HepG2 (cell line): ENCODE results near the gene CLIC1. TPM values are rescaled to one million over a fixed set of nuclear protein-coding genes. Genes with fewer than 3 reads are reported as not detected.

ENCODE experiments used
- ARID2 ChIP-seq: sonication (generic); formaldehyde crosslinking; IDR thresholded peaks from 2 replicates; pipeline ENCODE4 v1.8.1; 2022; ENCODE audit warnings: mild to moderate bottlenecking, missing genetic modification reagents, borderline replicate concordance
- CEBPB ChIP-seq: IDR thresholded peaks from 2 replicates; pipeline ENCODE4 v1.6.1; 2011; ENCODE audit warnings: low read depth, low read length, improper control_type of control experiment, borderline replicate concordance
- CENPT ChIP-seq: sonication (generic); formaldehyde crosslinking; IDR thresholded peaks from 2 replicates; pipeline ENCODE4 v1.8.0; 2022; ENCODE audit warnings: low read depth, mild to moderate bottlenecking, moderate library complexity, missing genetic modification reagents
- CERS6 ChIP-seq: sonication (generic); formaldehyde crosslinking; IDR thresholded peaks from 2 replicates; pipeline ENCODE4 v1.5.0; 2020; ENCODE audit warnings: missing genetic modification reagents
- DR1 ChIP-seq: sonication (generic); formaldehyde crosslinking; IDR thresholded peaks from 2 replicates; pipeline ENCODE4 v1.8.0; 2021; ENCODE audit warnings: mild to moderate bottlenecking, missing genetic modification reagents, inconsistent platforms
- GATA4 ChIP-seq: sonication (generic); IDR thresholded peaks from 2 replicates; pipeline ENCODE4 v1.6.1; 2016; ENCODE audit warnings: antibody characterized with exemption, low read depth, borderline replicate concordance
- MAF1 ChIP-seq: sonication (generic); formaldehyde crosslinking; IDR thresholded peaks from 2 replicates; pipeline ENCODE4 v1.5.0; 2020; ENCODE audit warnings: missing genetic modification reagents, borderline replicate concordance
- MYC ChIP-seq: sonication (generic); formaldehyde crosslinking; IDR thresholded peaks from 2 replicates; pipeline ENCODE4 v1.9.0; 2021; ENCODE audit warnings: missing genetic modification reagents, borderline replicate concordance
- NR3C1 ChIP-seq: sonication (generic); formaldehyde crosslinking; IDR thresholded peaks from 2 replicates; pipeline ENCODE4 v1.4.0; 2020; ENCODE audit warnings: missing genetic modification reagents
- PBX3 ChIP-seq: sonication (generic); formaldehyde crosslinking; IDR thresholded peaks from 2 replicates; pipeline ENCODE4 v1.8.1; 2023; ENCODE audit warnings: missing genetic modification reagents, inconsistent platforms, borderline replicate concordance
- POLR2G ChIP-seq: fragments of 200-400 bp; formaldehyde crosslinking; IDR thresholded peaks from 2 replicates; pipeline ENCODE4 v1.6.1; 2018; ENCODE audit warnings: mild to moderate bottlenecking, low read depth, low read length, moderate library complexity
- PRMT3 ChIP-seq: sonication (generic); formaldehyde crosslinking; IDR thresholded peaks from 2 replicates; pipeline ENCODE4 v1.8.1; 2022; ENCODE audit warnings: low read depth, mild to moderate bottlenecking, moderate library complexity, missing genetic modification reagents, borderline replicate concordance
- RNF2 ChIP-seq: fragments of 450-650 bp; conservative IDR thresholded peaks from 2 replicates; pipeline ENCODE4 v1.6.1; 2016; ENCODE audit warnings: low read depth
- SATB2 ChIP-seq: sonication (generic); formaldehyde crosslinking; IDR thresholded peaks from 2 replicates; pipeline ENCODE4 v1.5.0; 2020; ENCODE audit warnings: missing genetic modification reagents
- SP4 ChIP-seq: sonication (generic); formaldehyde crosslinking; IDR thresholded peaks from 2 replicates; pipeline ENCODE4 v1.8.1; 2023; ENCODE audit warnings: mild to moderate bottlenecking, missing genetic modification reagents
- TEAD3 ChIP-seq: optimal IDR thresholded peaks from 2 replicates; pipeline ENCODE3; 2016; ENCODE audit warnings: borderline replicate concordance
- ZNF326 ChIP-seq: sonication (generic); formaldehyde crosslinking; IDR thresholded peaks from 2 replicates; pipeline ENCODE4 v1.4.0; 2020; ENCODE audit warnings: missing genetic modification reagents, borderline replicate concordance
- ZNF33B ChIP-seq: sonication (generic); formaldehyde crosslinking; IDR thresholded peaks from 2 replicates; pipeline ENCODE4 v1.5.1; 2020; ENCODE audit warnings: mild to moderate bottlenecking, missing genetic modification reagents
- ZNF354B ChIP-seq: sonication (generic); formaldehyde crosslinking; IDR thresholded peaks from 2 replicates; pipeline ENCODE4 v1.8.0; 2022; ENCODE audit warnings: mild to moderate bottlenecking, missing genetic modification reagents
- ZNF460 ChIP-seq: sonication (generic); formaldehyde crosslinking; IDR thresholded peaks from 2 replicates; pipeline ENCODE4 v1.5.1; 2020; ENCODE audit warnings: missing genetic modification reagents, mild to moderate bottlenecking, borderline replicate concordance
- ZNF501 ChIP-seq: sonication (generic); formaldehyde crosslinking; IDR thresholded peaks from 2 replicates; pipeline ENCODE4 v1.5.1; 2020; ENCODE audit warnings: mild to moderate bottlenecking, moderate library complexity, missing genetic modification reagents
- polyA plus RNA-seq, 8 experiments: library from polyadenylated mRNA; depleted of rRNA in 3 of 8; stranded (reverse) in 7 of 8; unstranded in 1 of 8; fragments of >200 nt; fragmentation: Illumina TruSeq in 4 of 8; extraction: Trizol in 4 of 8; gene quantifications; 2 replicates each; pipeline versions ENCODE4 v1.2.1 to v1.2.3, GENCODE V29; 2011 to 2016; ENCODE audit warnings: low read depth in 4 of 8, missing spikeins in 1 of 8, mixed read lengths in 1 of 8; ENCODE audit not compliant: insufficient read depth in 1 of 8
- total RNA-seq, 5 experiments: library from RNA; depleted of rRNA; stranded (reverse); fragments of >200 nt; fragmentation: Illumina TruSeq; extraction: Trizol; gene quantifications; 2 replicates each; pipeline ENCODE4 v1.2.3, GENCODE V29; 2016; ENCODE audit warnings: low read depth in 1 of 5
- TF ChIP-seq, protein P1 (sequence below): IDR thresholded peaks from 2 replicates; pipeline ENCODE4 v1.4.0; 2020; ENCODE audit warnings: mild to moderate bottlenecking, missing genetic modification reagents
- TF ChIP-seq, protein P2 (sequence below): sonication (generic); formaldehyde crosslinking; IDR thresholded peaks from 2 replicates; pipeline ENCODE4 v1.4.0; 2020; ENCODE audit warnings: missing genetic modification reagents

CLIC1 gene
- total and polyA plus RNA-seq, 2 of the 13 experiments (the other 11 are each of a cell fraction or from before 2014, with no cell fraction given): 602 to 891 TPM

GRCh38 chr6:31734247-31734820 lies 2.0 kb downstream of the CLIC1 start (continued):
- TF ChIP-seq ZNF501 (CRISPR knock-in tag) (0 out of 2 replicates have a peak, but pooled peaks have one; percentile 12), PBX3 (no peak), ZNF460 (CRISPR knock-in tag) (no peak), CENPT (no peak), TEAD3 (CRISPR knock-in tag) (no peak), MYC (CRISPR knock-in tag) (no peak), DR1 (no peak), ZNF33B (CRISPR knock-in tag) (no peak), GATA4 (no peak), PRMT3 (CRISPR knock-in tag) (no peak), ARID2 (CRISPR knock-in tag) (0 out of 2 replicates have a peak, but pooled peaks have one; percentile 24), SATB2 (CRISPR knock-in tag) (no peak), POLR2G (no peak), RNF2 (no peak), ZNF326 (CRISPR knock-in tag) (no peak), NR3C1 (no peak), MAF1 (CRISPR knock-in tag) (no peak), ZNF354B (no peak), SP4 (peak; percentile 70; the same call in 1 of the 2 replicates), CERS6 (CRISPR knock-in tag) (no peak), CEBPB (no peak)
- TF ChIP-seq, protein P1, sequence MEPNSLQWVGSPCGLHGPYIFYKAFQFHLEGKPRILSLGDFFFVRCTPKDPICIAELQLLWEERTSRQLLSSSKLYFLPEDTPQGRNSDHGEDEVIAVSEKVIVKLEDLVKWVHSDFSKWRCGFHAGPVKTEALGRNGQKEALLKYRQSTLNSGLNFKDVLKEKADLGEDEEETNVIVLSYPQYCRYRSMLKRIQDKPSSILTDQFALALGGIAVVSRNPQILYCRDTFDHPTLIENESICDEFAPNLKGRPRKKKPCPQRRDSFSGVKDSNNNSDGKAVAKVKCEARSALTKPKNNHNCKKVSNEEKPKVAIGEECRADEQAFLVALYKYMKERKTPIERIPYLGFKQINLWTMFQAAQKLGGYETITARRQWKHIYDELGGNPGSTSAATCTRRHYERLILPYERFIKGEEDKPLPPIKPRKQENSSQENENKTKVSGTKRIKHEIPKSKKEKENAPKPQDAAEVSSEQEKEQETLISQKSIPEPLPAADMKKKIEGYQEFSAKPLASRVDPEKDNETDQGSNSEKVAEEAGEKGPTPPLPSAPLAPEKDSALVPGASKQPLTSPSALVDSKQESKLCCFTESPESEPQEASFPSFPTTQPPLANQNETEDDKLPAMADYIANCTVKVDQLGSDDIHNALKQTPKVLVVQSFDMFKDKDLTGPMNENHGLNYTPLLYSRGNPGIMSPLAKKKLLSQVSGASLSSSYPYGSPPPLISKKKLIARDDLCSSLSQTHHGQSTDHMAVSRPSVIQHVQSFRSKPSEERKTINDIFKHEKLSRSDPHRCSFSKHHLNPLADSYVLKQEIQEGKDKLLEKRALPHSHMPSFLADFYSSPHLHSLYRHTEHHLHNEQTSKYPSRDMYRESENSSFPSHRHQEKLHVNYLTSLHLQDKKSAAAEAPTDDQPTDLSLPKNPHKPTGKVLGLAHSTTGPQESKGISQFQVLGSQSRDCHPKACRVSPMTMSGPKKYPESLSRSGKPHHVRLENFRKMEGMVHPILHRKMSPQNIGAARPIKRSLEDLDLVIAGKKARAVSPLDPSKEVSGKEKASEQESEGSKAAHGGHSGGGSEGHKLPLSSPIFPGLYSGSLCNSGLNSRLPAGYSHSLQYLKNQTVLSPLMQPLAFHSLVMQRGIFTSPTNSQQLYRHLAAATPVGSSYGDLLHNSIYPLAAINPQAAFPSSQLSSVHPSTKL (CRISPR knock-in tag): no peak
- TF ChIP-seq, protein P2, sequence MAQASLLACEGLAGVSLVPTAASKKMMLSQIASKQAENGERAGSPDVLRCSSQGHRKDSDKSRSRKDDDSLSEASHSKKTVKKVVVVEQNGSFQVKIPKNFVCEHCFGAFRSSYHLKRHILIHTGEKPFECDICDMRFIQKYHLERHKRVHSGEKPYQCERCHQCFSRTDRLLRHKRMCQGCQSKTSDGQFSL: no peak
